Fibroblast of mammary gland (primary cell): Measurements from ENCODE around the gene GGTLC1.
A peak's percentile ranks its signal among the peaks of the same experiment; 100 is the strongest.
"Not testable (repeated sequence)": the region's sequence is repeated elsewhere in the genome, so short reads cannot be mapped to it uniquely, and the experiment has no call there.

ENCODE experiments used
- DNase-seq: peaks from one replicate; pipeline ENCODE4 v3.0.0-alpha.2; 2010; ENCODE audit warnings: low read depth
- H3K4me3 ChIP-seq: 2 replicates; pipeline ENCODE4 v1.5.1; 2011; ENCODE audit warnings: low read depth, mild to moderate bottlenecking, low read length, moderate library complexity; ENCODE audit not compliant: control insufficient read depth
- TF ChIP-seq, protein P1 (sequence below): conservative IDR thresholded peaks from 2 replicates; pipeline ENCODE4 v1.5.1; 2011; ENCODE audit warnings: low read depth, low read length, inconsistent platforms; ENCODE audit not compliant: control insufficient read depth, insufficient read depth

Gene GGTLC1

DNA sequence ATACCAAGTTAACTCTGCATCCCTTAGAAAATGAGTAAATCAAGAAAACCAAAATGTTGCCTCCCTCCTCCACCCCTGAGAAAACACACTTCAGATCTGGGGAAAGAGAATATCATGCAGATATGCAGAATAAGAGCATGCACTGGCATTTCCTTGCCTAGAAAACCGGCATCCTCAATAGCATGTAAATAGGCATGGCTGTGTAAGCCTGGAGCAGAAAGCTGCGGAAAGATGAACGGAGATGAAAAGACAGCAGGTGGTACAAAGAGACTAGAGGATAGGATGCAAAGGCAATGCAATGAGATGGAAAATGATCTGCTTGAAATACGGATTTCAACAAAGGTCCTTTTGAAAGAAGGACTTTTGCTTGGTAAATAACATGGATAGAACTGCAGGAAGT is 10.3 kb upstream of the GGTLC1 start:
- TF ChIP-seq, protein P1, sequence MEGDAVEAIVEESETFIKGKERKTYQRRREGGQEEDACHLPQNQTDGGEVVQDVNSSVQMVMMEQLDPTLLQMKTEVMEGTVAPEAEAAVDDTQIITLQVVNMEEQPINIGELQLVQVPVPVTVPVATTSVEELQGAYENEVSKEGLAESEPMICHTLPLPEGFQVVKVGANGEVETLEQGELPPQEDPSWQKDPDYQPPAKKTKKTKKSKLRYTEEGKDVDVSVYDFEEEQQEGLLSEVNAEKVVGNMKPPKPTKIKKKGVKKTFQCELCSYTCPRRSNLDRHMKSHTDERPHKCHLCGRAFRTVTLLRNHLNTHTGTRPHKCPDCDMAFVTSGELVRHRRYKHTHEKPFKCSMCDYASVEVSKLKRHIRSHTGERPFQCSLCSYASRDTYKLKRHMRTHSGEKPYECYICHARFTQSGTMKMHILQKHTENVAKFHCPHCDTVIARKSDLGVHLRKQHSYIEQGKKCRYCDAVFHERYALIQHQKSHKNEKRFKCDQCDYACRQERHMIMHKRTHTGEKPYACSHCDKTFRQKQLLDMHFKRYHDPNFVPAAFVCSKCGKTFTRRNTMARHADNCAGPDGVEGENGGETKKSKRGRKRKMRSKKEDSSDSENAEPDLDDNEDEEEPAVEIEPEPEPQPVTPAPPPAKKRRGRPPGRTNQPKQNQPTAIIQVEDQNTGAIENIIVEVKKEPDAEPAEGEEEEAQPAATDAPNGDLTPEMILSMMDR, result no peak
- H3K4me3 ChIP-seq, result no peak overlapping the region
- DNase-seq, result no peak

DNA sequence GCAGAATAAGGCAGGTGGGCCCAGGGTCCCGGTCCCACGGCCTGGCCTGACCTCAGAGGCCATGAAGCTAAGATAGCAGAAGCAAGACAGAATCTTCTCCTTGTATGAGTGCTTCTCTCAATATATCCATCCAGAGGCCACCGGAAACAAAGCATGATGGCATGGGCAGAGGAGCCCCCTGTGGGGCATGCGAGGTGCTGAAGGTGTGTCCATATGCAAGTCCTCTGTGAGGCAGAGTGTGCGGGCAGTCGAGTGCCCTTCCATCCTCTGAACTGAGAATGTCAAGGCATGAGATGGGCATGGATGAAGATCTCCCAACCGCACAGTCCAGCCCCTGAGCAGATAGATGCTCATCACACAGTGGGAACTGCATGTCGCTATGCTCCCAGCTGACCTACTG is 9.8 kb upstream of the GGTLC1 start:
- TF ChIP-seq, protein P1, result no peak
- no peak overlapping the region for H3K4me3 ChIP-seq
- DNase-seq, result no peak

DNA sequence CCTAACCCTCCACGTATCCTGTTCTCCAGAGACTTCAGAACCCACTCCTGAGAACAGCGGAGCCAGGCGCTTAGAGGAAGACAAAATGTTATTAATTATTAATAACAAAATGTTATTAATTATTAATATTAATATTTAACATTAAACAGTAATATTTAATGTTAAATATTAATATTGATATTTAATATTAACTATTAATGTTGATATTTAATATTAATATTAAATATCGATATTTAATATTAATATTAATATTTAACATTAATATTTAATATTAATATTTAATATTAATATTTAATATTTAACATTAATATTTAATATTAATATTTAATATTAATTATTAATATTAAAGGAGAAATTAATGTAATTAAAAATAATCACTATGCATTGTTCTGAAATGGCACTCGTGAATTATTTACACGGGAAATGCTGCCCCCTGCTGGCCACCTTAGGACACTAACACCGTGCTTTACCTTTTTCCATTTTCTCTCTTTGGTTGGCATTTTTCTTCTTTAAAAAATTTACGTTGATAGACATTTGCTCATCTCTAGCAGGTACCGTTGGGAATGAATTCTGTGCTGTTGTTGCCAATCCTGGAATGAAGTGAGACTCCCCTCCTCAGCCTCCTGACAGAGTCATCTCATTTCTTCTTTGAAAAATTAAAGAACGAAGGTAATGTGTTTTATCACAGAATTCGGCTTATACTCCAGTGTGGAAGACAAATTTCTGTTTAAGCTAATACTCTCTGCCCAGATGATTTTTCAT is 7.5 kb upstream of the GGTLC1 start:
- no peak overlapping the region for H3K4me3 ChIP-seq
- DNase-seq, result peak; percentile 34
- TF ChIP-seq, protein P1, result peak; percentile 73

DNA sequence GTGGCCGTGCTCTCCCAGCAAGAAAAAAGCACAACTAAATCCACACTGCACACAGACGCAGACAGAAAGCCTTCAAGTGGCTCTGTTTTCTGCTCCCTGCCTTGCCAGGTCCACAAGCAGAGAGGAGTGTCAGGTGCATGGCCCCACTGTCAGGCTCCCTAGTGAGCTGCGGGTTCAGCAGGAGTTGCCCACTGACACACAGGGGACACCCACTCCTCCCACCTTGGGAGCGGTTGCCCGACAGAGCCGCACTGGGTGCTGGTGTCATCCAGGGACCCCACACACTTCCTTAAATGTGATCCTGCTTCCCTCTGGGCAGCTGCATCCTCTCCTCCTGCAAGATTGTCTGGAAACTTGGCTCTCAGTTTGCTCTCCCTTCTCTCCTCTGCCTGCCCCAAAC is 6.7 kb upstream of the GGTLC1 start:
- not testable (repeated sequence) for DNase-seq, H3K4me3 ChIP-seq

DNA sequence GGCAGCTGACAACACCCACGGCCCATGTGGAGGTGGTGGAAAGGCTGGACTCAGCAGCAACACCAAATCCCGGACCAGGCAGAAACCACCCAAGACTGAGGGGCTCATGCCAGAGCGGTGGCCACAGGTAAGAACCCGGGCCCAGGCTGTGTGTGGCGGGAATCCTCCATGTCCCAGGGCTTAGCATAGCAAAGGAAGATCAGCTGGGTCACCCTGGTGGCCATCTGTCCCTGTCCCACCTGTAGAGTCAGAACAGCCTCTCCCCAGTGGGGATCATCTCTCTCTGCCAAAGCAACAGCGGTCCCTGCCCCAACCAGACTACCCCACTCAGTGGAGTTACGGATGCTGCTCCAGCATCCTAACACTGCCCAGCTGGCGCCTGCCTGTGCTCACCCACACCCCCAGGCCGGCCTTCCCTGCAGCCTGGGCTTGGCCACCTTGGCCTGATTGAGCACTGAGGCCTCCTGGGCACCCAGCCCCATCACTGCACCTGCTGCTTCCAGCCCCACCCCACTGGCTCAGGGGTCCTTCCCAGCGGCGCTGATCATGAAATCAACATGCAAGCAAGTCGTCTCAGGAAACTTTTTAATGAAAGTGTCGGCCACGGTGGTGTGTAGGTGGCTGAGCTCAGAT is 5.5 kb upstream of the GGTLC1 start:
- not testable (repeated sequence) for H3K4me3 ChIP-seq, DNase-seq

DNA sequence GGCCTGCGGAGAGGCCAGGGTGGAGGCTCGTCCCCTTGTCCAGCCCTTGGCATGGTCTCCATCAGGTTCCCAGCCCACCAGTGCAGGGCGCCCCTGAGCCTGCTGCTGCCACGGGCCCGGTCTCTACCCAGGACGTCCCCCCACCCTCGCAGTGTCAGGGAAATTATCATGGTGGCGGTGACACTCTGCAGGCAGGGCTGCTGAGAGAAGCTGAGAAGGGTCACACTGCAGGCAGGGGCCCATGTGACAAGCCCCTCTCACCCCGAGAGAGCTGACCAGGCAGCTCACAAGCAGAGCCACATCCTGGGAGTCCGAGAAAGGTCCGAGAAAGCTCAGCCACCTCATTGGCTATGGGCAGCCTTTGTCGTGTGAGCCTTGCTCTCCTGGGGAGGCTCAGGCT is 4.9 kb upstream of the GGTLC1 start:
- not testable (repeated sequence) for DNase-seq, H3K4me3 ChIP-seq

DNA sequence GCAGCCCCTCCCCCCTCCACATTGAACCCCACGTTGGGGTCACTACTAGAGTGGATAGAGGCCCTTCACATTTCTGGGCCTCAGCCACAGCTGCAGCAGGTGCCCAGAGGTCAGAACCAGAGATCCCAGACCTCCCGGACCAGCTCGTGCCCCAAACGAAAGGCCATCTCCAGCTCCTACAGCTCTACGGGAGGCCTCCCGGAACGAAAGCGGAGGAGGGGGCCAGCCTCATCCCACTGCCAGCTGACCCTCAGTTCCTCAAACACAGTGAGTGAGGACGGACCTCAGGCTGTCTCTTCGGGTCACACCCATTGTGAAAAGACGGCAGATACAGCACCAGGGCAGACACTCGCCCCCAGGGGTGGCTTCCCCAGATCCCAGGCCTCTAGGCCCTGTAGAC is 1.7 kb upstream of the GGTLC1 start:
- DNase-seq, H3K4me3 ChIP-seq: not testable (repeated sequence)

DNA sequence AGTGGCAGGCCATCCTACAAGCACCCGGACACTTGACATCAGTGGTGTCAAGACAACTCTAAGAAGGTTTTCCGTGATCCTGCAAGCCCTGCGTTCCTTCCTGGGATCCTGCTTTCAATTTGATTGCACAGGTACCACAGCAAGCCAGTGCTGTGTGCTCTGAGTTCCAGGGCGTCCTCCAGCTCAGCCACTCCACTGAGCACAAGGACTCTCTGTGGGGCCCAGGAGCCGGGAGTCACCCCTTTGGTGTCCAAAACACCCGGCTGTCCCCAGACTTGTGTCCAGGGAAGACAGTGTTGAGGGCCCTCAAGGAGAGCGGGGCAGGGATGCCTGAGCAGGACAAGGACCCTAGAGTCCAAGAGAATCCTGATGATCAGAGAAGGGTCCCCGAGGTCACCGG is 387 bp upstream of the GGTLC1 start:
- not testable (repeated sequence) for DNase-seq, H3K4me3 ChIP-seq

DNA sequence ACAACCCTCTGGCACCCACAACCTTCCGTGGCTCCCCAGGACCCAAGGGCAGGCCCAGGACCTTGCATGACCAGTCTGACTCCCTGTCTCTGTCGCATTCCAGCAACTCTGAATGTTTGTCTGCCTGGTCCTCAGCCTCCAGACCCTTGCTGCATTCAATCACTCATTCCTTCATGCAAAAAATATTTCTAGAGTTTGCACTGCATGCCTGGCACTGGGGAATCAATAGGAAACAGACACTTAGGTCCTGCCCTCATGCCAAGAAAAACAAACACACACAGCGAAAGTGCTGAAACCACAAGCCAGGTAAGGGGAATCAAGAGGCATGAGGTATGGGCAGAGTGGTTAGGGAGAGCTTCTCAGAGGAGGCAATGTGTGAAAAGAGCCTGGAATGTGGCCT is 1.9 kb downstream of the GGTLC1 start:
- DNase-seq, result not testable (repeated sequence)

DNA sequence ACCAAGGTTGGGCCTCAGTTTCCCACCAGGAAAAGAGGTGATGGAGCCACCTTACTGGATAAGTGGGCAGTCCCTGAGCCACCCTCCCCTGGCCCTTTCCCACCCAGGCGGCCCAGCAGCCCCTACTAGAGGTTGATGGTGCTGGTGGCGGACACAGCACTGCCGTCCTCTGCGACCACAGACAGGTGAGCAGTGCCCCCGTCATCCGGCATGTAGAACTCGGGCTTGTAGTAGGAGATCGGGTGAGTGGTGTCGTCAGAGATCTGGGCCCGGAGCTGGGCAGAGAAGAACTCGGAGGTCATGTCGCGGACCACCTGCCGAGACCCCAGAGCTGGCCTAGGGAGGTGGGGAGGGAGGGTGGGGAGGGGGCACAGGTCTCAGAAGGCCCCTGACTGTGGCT is 2.3 kb downstream of the GGTLC1 start:
- not testable (repeated sequence) for H3K4me3 ChIP-seq

More for the DNA sequence above, 1.9 kb downstream of the GGTLC1 start:
- not testable (repeated sequence) for H3K4me3 ChIP-seq

DNA sequence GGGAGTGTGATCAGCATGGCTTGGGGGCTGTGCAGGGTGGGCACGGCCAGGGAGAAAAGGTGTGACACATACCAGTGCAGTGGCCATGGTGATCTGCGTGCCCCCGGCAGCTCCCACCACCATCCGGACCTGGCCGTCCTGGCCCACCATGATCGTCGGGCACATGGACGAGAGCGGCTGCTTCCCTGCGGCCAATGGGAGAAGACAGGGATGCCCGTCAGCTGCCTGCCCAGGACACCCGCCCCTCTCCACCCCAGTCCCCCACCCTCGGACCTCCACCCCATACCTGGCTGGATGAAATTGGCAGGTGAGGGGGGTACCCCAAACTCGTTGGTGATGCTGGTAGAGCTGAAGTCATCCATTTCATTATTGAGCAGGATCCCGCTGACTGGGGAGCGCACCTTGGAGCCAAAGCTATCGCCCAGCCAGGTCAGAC is 2.8 kb downstream of the GGTLC1 start:
- not testable (repeated sequence) for H3K4me3 ChIP-seq, DNase-seq

More for the DNA sequence above, 2.3 kb downstream of the GGTLC1 start:
- not testable (repeated sequence) for DNase-seq

DNA sequence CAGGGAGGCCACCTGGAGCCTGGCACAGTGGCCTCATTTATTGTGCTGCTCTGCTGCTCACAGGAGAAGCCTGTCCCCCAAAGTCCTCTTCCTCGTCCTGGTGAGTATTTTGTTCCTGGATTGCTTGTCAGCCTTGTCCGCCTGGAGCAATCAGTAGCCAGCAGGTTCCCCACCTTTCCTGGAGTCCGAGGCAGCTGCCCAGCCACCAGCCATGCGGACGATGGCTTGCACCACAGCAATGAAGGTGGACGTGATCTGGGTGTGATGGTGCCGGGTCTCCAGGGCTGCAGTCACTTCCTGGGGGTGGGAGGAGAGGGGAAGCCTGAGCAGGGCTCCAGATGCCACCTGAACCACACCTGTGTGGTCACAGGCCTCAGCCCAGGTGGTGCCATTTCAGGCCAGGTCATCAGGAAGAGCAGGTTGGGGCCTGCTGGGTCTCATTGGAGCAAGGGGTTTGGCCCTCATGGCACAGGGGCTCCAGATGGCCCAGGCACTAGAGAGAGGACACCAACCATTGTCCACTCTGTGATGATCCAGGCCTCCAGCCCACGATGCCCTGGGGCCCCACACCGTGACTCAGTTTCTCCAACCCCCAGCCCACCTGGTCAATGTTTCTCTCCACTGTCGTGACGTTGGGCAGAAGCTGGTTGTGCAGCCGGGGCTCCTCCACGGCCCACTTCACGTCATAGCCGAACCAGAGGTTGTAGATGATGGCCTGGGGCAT is 3.4 kb downstream of the GGTLC1 start:
- H3K4me3 ChIP-seq, DNase-seq: not testable (repeated sequence)

DNA sequence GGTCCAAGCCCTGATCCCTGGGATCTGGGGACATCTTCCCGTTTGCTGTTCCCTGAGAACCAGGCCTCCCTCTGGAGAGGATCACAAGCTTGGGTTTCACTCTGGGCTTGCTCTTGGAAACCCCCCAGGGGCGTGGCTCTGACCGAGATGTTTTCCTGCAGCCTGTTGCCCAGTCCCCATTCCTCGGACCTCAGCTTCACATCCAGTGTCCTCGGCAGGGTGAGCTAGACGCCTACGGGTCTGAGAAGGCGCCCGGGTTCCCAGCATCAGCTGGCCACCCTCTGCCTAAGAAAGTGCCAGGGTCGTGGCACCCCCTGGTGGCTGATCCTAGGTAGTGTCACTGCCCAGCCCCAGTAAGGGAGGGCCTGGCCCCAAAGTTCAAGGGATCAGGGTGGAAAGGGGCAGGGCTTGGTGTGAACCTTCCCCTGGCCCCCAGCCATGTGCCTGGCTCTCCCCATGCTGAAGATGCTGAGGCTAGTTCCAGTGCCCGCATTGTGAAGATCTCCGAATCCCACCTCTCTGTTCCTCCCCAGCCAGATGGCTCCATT is 4.0 kb downstream of the GGTLC1 start:
- H3K4me3 ChIP-seq, DNase-seq: not testable (repeated sequence)

DNA sequence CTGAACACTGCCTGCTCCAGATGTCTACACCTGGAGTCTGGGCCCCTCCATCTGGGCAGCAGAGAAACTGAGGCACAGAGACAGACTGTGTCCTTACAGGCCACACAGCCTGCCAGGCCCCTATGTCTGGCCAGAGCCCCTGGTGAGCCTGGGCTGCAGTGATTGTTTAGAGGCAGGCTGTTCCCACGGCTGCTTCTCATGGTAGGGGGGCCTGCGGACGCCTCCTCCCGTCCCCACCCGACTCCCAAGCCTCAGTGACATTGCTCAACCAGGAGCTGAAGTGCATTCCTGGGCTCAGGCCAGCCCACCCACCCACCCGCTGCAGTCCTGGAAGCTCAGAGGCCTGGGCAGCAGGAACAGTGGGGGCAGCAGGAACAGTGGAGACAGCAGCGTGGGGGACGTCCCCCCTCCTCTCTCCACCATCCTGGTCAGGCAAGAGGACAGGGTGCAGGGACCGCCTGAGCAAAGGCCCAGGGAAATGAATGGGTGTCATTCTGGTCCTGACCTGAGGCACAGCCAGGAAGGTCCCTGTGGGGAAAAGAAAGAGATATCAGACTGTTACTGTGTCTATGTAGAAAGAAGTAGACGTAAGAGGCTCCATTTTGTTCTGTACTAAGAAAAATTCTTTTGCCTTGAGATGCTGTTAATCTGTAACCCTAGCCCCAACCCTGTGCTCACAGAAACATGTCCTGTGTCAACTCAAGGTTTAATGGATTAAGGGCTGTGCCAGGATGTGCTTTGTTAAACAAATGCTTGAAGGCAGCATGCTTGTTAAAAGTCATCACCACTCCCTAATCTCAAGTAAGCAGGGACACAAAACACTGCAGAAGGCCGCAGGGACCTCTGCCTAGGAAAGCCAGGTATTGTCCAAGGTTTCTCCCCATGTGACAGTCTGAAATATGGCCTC is 6.2 kb downstream of the GGTLC1 start:
- not testable (repeated sequence) for DNase-seq, H3K4me3 ChIP-seq
